K562 (cell line): Measurements from ENCODE around the gene PATJ. TPM values are rescaled to one million over a fixed set of nuclear protein-coding genes. Genes with fewer than 3 reads are reported as not detected.
"Not testable (repeated sequence)": the region's sequence is repeated elsewhere in the genome, so short reads cannot be mapped to it uniquely, and the experiment has no call there.

Source experiments
- ATAC-seq: fragments of 200-7000 bp; cut with Tn5 transposase; 3 replicates; pipeline ENCODE4 v1.9.1; 2020; ENCODE audit warnings: moderate library complexity
- BruUV-seq: library from RNA; stranded (reverse); fragments of 400-500 nt; replicated peaks from 2 replicates; lab custom pipeline; 2021; lab: Mats Ljungman, UMichigan
- CTCF ChIA-PET: fragments of 300-600 bp; formaldehyde crosslinking; extraction: SDS; loops from one replicate; lab custom pipeline; 2021; ENCODE audit warnings: low intra/inter-chr PET ratio; lab: Yijun Ruan, JAX
- POLR2A ChIA-PET: fragments of 300-600, 350-650 bp; sonication (Branson Sonifier 250); formaldehyde crosslinking; extraction: SDS; loops from one replicate; lab custom pipeline; 2021; ENCODE audit warnings: antibody characterized with exemption, inconsistent platforms; lab: Yijun Ruan, JAX
- DNase-seq, 4 experiments: peaks; one replicate each; pipeline versions ENCODE4 v3.0.0 to v3.0.0-alpha.2; 2011 to 2018; ENCODE audit warnings: low spot score in 3 of 4, mixed read lengths in 3 of 4; ENCODE audit errors: extremely low read depth in 1 of 4
- FAIRE-seq: peaks from 2 replicates; lab custom pipeline; 2011; peaks lifted over from hg19 to GRCh38; lab: Jason Lieb, UNC
- H2AFZ ChIP-seq: 2 replicates; pipeline ENCODE4 v1.6.0; 2011; ENCODE audit warnings: low read depth, low read length, control low read depth, inconsistent platforms
- H3K27ac ChIP-seq: fragments of 200-600 bp; 3 replicates; pipeline ENCODE4 v1.8.0; 2011; ENCODE audit warnings: low read depth, mild to moderate bottlenecking, control low read depth, inconsistent platforms, low read length, moderate library complexity, mixed read lengths; ENCODE audit errors: extremely low read depth
- H3K27me3 ChIP-seq, 2 experiments: fragments of 300-600 bp in 1 of 2; 2 replicates in 1 of 2; 3 replicates in 1 of 2; pipeline versions ENCODE4 v1.6.0 to v1.8.0; 2011; ENCODE audit warnings: inconsistent platforms in 2 of 2, low read length in 2 of 2, mild to moderate bottlenecking in 1 of 2, mixed read lengths in 1 of 2, moderate library complexity in 1 of 2; ENCODE audit not compliant: control insufficient read depth in 2 of 2, insufficient read depth in 2 of 2
- H3K36me3 ChIP-seq: fragments of 300-600 bp; 3 replicates; pipeline ENCODE4 v1.8.0; 2011; ENCODE audit warnings: mild to moderate bottlenecking, low read length, inconsistent platforms; ENCODE audit not compliant: control insufficient read depth, insufficient read depth
- H3K4me1 ChIP-seq, 2 experiments: fragments of 200-600 bp in 1 of 2; replicated peaks in 1 of 2; 2 replicates in 1 of 2; 3 replicates in 1 of 2; pipeline versions ENCODE4 v1.5.1 to v1.8.0; 2011; ENCODE audit warnings: inconsistent platforms in 2 of 2, low read length in 2 of 2, mild to moderate bottlenecking in 1 of 2, mixed read lengths in 1 of 2, moderate library complexity in 1 of 2; ENCODE audit not compliant: control insufficient read depth in 2 of 2, insufficient read depth in 2 of 2
- H3K4me2 ChIP-seq: 2 replicates; pipeline ENCODE4 v1.6.1; 2011; ENCODE audit warnings: low read length, control low read depth, inconsistent platforms, mixed read lengths; ENCODE audit not compliant: insufficient read depth
- H3K4me3 ChIP-seq: fragments of 200-600 bp; sonication (generic), shearing (Covaris generic); 2 replicates; pipeline ENCODE4 v1.5.1; 2016; ENCODE audit warnings: control low read depth, inconsistent platforms
- H3K79me2 ChIP-seq: fragments of 200-600 bp; 3 replicates; pipeline ENCODE4 v1.8.0; 2011; ENCODE audit warnings: low read length, inconsistent platforms; ENCODE audit not compliant: control insufficient read depth, insufficient read depth
- H3K9ac ChIP-seq, 2 experiments: 2 replicates each; pipeline versions ENCODE4 v1.6.0 to v1.6.1; 2011; ENCODE audit warnings: low read depth in 2 of 2, low read length in 2 of 2, control low read depth in 1 of 2, inconsistent platforms in 1 of 2, mild to moderate bottlenecking in 1 of 2, mixed read lengths in 1 of 2; ENCODE audit not compliant: insufficient read depth in 1 of 2
- H3K9me1 ChIP-seq: one replicate; pipeline ENCODE4 v1.6.0; 2011; ENCODE audit warnings: inconsistent platforms, mild to moderate bottlenecking, low read length, moderate library complexity; ENCODE audit not compliant: control insufficient read depth, insufficient read depth
- H3K9me3 ChIP-seq: replicated peaks from 2 replicates; pipeline ENCODE4 v1.5.1; 2011; ENCODE audit warnings: low read depth, low read length, inconsistent platforms; ENCODE audit not compliant: control insufficient read depth, insufficient read depth
- H4K20me1 ChIP-seq: replicated peaks from 2 replicates; pipeline ENCODE4 v1.6.1; 2011; ENCODE audit warnings: low read length, inconsistent platforms, mixed read lengths; ENCODE audit not compliant: control insufficient read depth, insufficient read depth
- KAT7 ChIP-seq: sonication (generic); formaldehyde crosslinking; IDR thresholded peaks from 2 replicates; pipeline ENCODE4 v1.8.0; 2022; ENCODE audit warnings: missing genetic modification reagents, mild to moderate bottlenecking, borderline replicate concordance
- ZNF165 ChIP-seq: fragments of 250-450 bp; sonication (Bioruptor Pico); IDR thresholded peaks from 2 replicates; pipeline ENCODE4 v1.4.0; 2020; ENCODE audit warnings: borderline replicate concordance
- WGBS: fragments of 100-300 bp; shearing (Covaris generic); methylation state at CpG from one replicate; pipeline ENCODE4 v1.1.6; 2016; ENCODE audit warnings: low coverage, mixed read lengths; ENCODE audit not compliant: insufficient coverage; ENCODE audit errors: missing lambda C conversion rate; 5-methylcytosine and 5-hydroxymethylcytosine counted together
- in situ Hi-C: fragments of 300-500 bp; cut with MboI; formaldehyde crosslinking; loops from 4 replicates; pipeline ENCODE4 v1.15.0; 2018; ENCODE audit warnings: inconsistent platforms, mixed read lengths
- intact Hi-C: fragments of 100-400 bp; cut with micrococcal nuclease; formaldehyde crosslinking; loops from 2 replicates; pipeline ENCODE4 v1.14.2; 2022
- polyA plus RNA-seq, 8 experiments: library from polyadenylated mRNA; depleted of rRNA in 4 of 8; stranded (reverse) in 5 of 8; unstranded in 3 of 8; fragments of >200 nt; fragmentation: Nextera tagmentation in 2 of 8; fragmentation: Illumina TruSeq in 1 of 8; extraction: Ambion mirVana in 2 of 8; extraction: Trizol in 1 of 8; gene quantifications; 2 replicates each; pipeline versions ENCODE4 v1.2.1 to v1.2.3, GENCODE V29; 2011 to 2014; ENCODE audit warnings: inconsistent platforms in 1 of 8, missing spikeins in 1 of 8
- total RNA-seq, 7 experiments: library from RNA; depleted of rRNA in 6 of 7; stranded (reverse); fragments of >200 nt in 6 of 7; fragmentation: Illumina TruSeq in 2 of 7; extraction: Trizol in 2 of 7; gene quantifications; 2 replicates each; pipeline versions ENCODE4 v1.2.1 to v1.2.3, GENCODE V29; 2011 to 2021; ENCODE audit warnings: low replicate concordance in 1 of 7

Gene PATJ
- total and polyA plus RNA-seq, 9 of the 15 experiments (the other 6 are each of a cell fraction or from before 2014, with no cell fraction given): 0.22 TPM; not detected in 8

DNA sequence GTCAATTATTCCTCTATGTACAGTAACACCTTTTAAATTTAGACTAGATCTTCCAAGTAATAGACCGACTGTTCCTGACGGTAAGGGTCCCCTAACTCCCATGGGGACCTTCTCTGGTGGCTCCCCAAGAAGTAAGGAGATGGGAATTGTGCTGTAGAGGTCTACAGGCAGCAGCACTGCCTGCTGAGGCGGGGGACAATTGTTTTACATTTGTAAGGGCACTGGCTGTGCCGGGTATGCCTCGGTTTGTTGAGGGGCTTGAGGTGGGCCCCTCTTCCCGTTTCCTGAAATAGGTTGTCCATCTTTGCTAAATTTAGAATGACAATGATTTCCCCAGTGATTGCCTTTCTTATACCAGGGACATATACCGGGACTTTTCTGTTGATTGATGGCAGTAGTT is 439.3 kb downstream of the PATJ start (continued):
- TF ChIP-seq KAT7 (CRISPR knock-in tag): no peak
- no peak for TF ChIP-seq ZNF165
- TF ChIP-seq, all 486 proteins: peak for 0

GRCh38 chr1:62182157-62182556 is 439.9 kb downstream of the PATJ start:
- H4K20me1 ChIP-seq, H2AFZ ChIP-seq, H3K27me3 ChIP-seq, CTCF ChIA-PET, intact Hi-C loops, H3K9ac ChIP-seq, FAIRE-seq, H3K4me3 ChIP-seq, DNase-seq, H3K79me2 ChIP-seq, H3K36me3 ChIP-seq, H3K4me1 ChIP-seq, ATAC-seq, H3K4me2 ChIP-seq, in situ Hi-C loops, H3K9me1 ChIP-seq, POLR2A ChIA-PET, H3K27ac ChIP-seq, BruUV-seq, H3K9me3 ChIP-seq: not testable (repeated sequence)
- 0% methylated on average over 8 of the region's 8 CpGs for WGBS

GRCh38 chr1:62183164-62184020 is 441.1 kb downstream of the PATJ start:
- under 1% methylated on average over 11 of the region's 11 CpGs for WGBS
- H3K9ac ChIP-seq, H3K9me1 ChIP-seq, H3K79me2 ChIP-seq, intact Hi-C loops, H3K4me2 ChIP-seq, H3K27me3 ChIP-seq, BruUV-seq, FAIRE-seq, H3K9me3 ChIP-seq, H3K27ac ChIP-seq, CTCF ChIA-PET, H4K20me1 ChIP-seq, H3K4me1 ChIP-seq, ATAC-seq, H3K36me3 ChIP-seq, DNase-seq, H3K4me3 ChIP-seq, H2AFZ ChIP-seq, in situ Hi-C loops: not testable (repeated sequence)
- POLR2A ChIA-PET: interaction anchor here (1.1 kb wide), 1 partner anchor 8 kb away, joined by 3 read pairs; no protein-coding TSS in a partner anchor
